Activated CD4-positive, alpha-beta T cell treated with anti-CD3 and anti-CD28 coated beads, Interleukin-2, amount 50 U/mL, for 1 hour (primary cell): ENCODE results near the gene PTGER4.
"Not testable (repeated sequence)": the region's sequence is repeated elsewhere in the genome, so short reads cannot be mapped to it uniquely, and the experiment has no call there.

Experiments
- DNase-seq: peaks from one replicate; pipeline ENCODE4 v3.0.0-alpha.2; 2020

The PTGER4 gene

GRCh38 chr5:40694433-40694832 is 14.7 kb downstream of the PTGER4 start:
- DNase-seq = no peak

GRCh38 chr5:40700116-40700782 is 20.5 kb downstream of the PTGER4 start:
- DNase-seq = no peak

- not testable (repeated sequence) for DNase-seq
These were observed 22.3 kb downstream of the PTGER4 start for GRCh38 chr5:40702027-40702426.

- not testable (repeated sequence) for DNase-seq
These were observed 25.8 kb downstream of the PTGER4 start for GRCh38 chr5:40705484-40705883.

GRCh38 chr5:40710575-40710974 is 30.9 kb downstream of the PTGER4 start:
- not testable (repeated sequence) for DNase-seq

- DNase-seq = no peak
These were observed 34.3 kb downstream of the PTGER4 start for GRCh38 chr5:40714001-40714400.

- no peak for DNase-seq
These were observed 36.3 kb downstream of the PTGER4 start for GRCh38 chr5:40716000-40716399.

GRCh38 chr5:40716590-40716989 is 36.9 kb downstream of the PTGER4 start:
- no peak for DNase-seq

GRCh38 chr5:40717281-40717680 is 37.6 kb downstream of the PTGER4 start:
- DNase-seq = no peak

- DNase-seq = no peak
These were observed 40.4 kb downstream of the PTGER4 start for GRCh38 chr5:40720069-40720468.

- DNase-seq = not testable (repeated sequence)
These were observed 42.8 kb downstream of the PTGER4 start for GRCh38 chr5:40722497-40722911.

- DNase-seq = no peak
These were observed 53.7 kb downstream of the PTGER4 start for GRCh38 chr5:40733434-40733833.

- DNase-seq = no peak
These were observed 54.3 kb downstream of the PTGER4 start for GRCh38 chr5:40733879-40734563.

- DNase-seq = no peak
These were observed 55.3 kb downstream of the PTGER4 start for GRCh38 chr5:40734986-40735385.

- DNase-seq = no peak
These were observed 55.9 kb downstream of the PTGER4 start for GRCh38 chr5:40735609-40736008.

- no peak for DNase-seq
These were observed 56.6 kb downstream of the PTGER4 start for GRCh38 chr5:40736103-40736875.

- DNase-seq = no peak
These were observed 58.8 kb downstream of the PTGER4 start for GRCh38 chr5:40738502-40738901.
